ENCODE results near the gene PRSS35.

Gene PRSS35

GRCh38 chr6:83488861-83489260 is 23.5 kb upstream of the PRSS35 start:
- ATAC-seq (ENCODE audit: low read depth): no peak
- DNase-seq (ENCODE audit: low spot score in 2 of 2): no peak
- Mint-ChIP-seq H3K4me1 (no peaks in the 10 kb centered on the region), H3K36me3 (no peaks in the 10 kb centered on the region), H3K27me3 (no peaks in the 10 kb centered on the region), H3K9me3 (no peaks in the 10 kb centered on the region), H3K27ac (no peak overlapping the region), H3K4me3 (no peak overlapping the region)

DNA sequence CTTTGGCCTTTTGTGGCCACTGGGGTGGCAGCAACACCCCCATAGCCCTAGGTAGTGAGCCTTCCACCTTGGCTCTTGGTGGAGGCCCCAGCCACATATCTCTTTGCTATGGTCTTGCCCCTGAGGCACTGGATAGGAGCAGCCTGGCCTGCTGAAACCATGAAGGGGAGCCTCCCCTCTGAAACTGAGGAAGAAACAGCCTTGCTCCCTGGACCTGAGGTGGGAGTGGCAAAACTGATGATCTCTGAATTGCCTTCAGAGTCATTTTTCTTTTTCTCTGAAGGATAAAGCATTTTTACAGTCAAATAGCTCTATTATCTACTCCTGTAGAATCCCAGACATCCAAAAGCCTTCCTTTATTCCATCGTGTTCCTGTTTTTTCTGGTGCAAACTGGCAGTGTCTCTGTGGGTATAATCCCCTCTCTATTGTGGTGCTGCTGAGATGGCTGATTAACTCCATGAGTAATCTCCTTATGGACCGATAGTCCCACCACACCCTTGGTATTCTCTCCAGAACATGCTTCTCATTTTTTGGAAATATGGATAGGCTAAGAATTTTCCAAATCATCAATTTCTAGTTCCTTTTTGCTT is 22.0 kb upstream of the PRSS35 start:
- H3K27me3 Mint-ChIP-seq: peaks cover 4% of the 10 kb centered on the region
- no peak for DNase-seq (ENCODE audit: low spot score in 2 of 2)
- H3K4me3 Mint-ChIP-seq: no peak overlapping the region
- H3K9me3 Mint-ChIP-seq: no peaks in the 10 kb centered on the region
- no peak overlapping the region for H3K27ac Mint-ChIP-seq
- no peak for ATAC-seq (ENCODE audit: low read depth)
- no peaks in the 10 kb centered on the region for H3K4me1 Mint-ChIP-seq
- H3K36me3 Mint-ChIP-seq: no peaks in the 10 kb centered on the region

- no peaks in the 10 kb centered on the region for H3K36me3 Mint-ChIP-seq
- no peak overlapping the region for H3K4me3 Mint-ChIP-seq
- H3K27me3 Mint-ChIP-seq: no peaks in the 10 kb centered on the region
- no peaks in the 10 kb centered on the region for H3K4me1 Mint-ChIP-seq
- DNase-seq (ENCODE audit: low spot score in 2 of 2) (no peak), ATAC-seq (ENCODE audit: low read depth) (no peak)
- H3K27ac Mint-ChIP-seq: no peak overlapping the region
- H3K9me3 Mint-ChIP-seq: peaks cover 7% of the 10 kb centered on the region
These were observed 7.0 kb upstream of the PRSS35 start for GRCh38 chr6:83505356-83505755.

GRCh38 chr6:83509441-83509840 is 2.9 kb upstream of the PRSS35 start:
- no peaks in the 10 kb centered on the region for H3K9me3 Mint-ChIP-seq
- ATAC-seq (ENCODE audit: low read depth) (no peak), DNase-seq (ENCODE audit: low spot score in 2 of 2) (no peak)
- H3K27ac Mint-ChIP-seq: no peak overlapping the region
- H3K27me3 Mint-ChIP-seq: peaks cover 3% of the 10 kb centered on the region
- H3K4me3 Mint-ChIP-seq: no peak overlapping the region
- no peaks in the 10 kb centered on the region for H3K36me3 Mint-ChIP-seq
- H3K4me1 Mint-ChIP-seq: peaks cover 6% of the 10 kb centered on the region

DNA sequence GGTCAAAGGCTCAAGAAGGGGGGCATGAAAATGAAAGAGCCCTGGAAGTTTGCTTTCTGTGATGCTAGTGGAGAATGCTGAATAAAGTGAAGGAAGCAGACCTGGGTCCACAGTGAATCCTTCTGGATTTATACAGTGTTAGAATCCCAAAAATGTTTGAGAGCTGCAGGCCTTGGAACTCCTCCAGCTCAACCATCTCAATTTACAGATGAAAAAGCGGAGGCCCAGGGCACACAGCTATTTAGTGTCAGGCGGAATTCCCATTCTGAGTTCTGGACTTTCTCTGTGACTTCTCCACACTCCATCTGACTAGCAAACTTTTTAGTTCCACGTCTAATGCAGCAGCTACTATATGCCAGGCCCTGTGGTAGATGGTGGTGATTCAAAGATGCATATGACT is 1.5 kb upstream of the PRSS35 start:
- no peak overlapping the region for H3K27ac Mint-ChIP-seq
- no peaks in the 10 kb centered on the region for H3K9me3 Mint-ChIP-seq
- no peak for DNase-seq (ENCODE audit: low spot score in 2 of 2)
- peaks cover 6% of the 10 kb centered on the region for H3K4me1 Mint-ChIP-seq
- peaks cover 5% of the 10 kb centered on the region for H3K27me3 Mint-ChIP-seq
- no peak for ATAC-seq (ENCODE audit: low read depth)
- no peak overlapping the region for H3K4me3 Mint-ChIP-seq
- H3K36me3 Mint-ChIP-seq: no peaks in the 10 kb centered on the region

DNA sequence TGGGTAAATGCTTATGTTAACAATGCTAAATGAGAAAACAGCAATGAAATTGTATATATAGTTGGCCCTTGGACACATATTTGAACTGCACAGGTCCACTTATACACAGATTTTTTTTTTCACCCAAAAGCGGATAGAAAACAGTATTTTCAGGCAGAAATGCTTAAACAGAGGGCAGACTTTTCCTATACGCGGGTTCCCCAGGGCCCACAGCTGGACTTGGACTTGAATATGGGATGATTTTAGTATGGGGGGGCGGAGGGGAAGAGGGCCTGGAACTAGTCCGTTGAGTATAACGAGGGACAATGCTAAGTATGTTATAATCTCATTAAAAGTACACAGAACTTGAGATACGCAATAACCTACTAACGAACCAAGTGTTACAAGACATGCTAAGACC is 1.1 kb upstream of the PRSS35 start:
- Mint-ChIP-seq H3K4me1 (peaks cover 6% of the 10 kb centered on the region), H3K9me3 (no peaks in the 10 kb centered on the region), H3K4me3 (no peak overlapping the region), H3K27ac (no peak overlapping the region), H3K27me3 (peaks cover 7% of the 10 kb centered on the region), H3K36me3 (no peaks in the 10 kb centered on the region)
- ATAC-seq (ENCODE audit: low read depth) (no peak), DNase-seq (ENCODE audit: low spot score in 2 of 2) (no peak)

- H3K36me3 Mint-ChIP-seq: no peaks in the 10 kb centered on the region
- H3K4me1 Mint-ChIP-seq: peaks cover 6% of the 10 kb centered on the region
- H3K27me3 Mint-ChIP-seq: peaks cover 11% of the 10 kb centered on the region
- H3K27ac Mint-ChIP-seq: no peak overlapping the region
- no peak for DNase-seq (ENCODE audit: low spot score in 2 of 2)
- no peak for ATAC-seq (ENCODE audit: low read depth)
- H3K9me3 Mint-ChIP-seq: no peaks in the 10 kb centered on the region
- no peak overlapping the region for H3K4me3 Mint-ChIP-seq
These were observed 2.1 kb downstream of the PRSS35 start for GRCh38 chr6:83514466-83514865.

DNA sequence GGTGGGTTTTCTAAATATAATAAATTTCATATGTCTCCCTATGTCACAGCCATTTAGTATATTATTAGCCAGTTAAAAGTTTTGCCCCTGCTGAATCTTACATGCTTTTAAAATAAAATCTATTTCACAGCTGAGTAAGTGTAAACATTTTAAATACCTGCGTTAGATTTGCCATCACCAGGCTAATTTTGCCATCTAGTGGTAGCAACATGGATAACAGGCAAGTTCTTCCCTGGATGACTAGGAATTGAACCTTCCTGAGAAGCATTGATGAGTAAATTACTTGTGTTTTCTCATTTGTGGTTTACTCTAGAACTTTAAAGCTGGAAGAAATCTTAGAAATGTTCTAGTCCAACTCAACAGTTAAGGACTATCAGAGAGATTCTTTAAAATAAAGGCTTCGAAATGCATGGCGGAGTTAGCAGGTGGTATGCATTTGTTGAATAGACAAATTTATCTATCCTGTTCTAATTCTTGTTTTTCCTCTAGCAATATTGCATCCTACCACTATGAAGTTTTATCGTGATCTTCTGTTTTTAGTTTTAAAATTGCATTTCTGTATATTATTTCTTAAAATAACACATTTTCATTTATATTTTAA is 2.6 kb downstream of the PRSS35 start:
- no peak overlapping the region for H3K4me3 Mint-ChIP-seq
- H3K27ac Mint-ChIP-seq: no peak overlapping the region

GRCh38 chr6:83517500-83517899 is 5.2 kb downstream of the PRSS35 start:
- no peak overlapping the region for H3K4me3 Mint-ChIP-seq
- no peaks in the 10 kb centered on the region for H3K36me3 Mint-ChIP-seq
- H3K27me3 Mint-ChIP-seq: peaks cover 10% of the 10 kb centered on the region
- DNase-seq (ENCODE audit: low spot score in 2 of 2) (no peak), ATAC-seq (ENCODE audit: low read depth) (no peak)
- no peaks in the 10 kb centered on the region for H3K9me3 Mint-ChIP-seq
- no peaks in the 10 kb centered on the region for H3K4me1 Mint-ChIP-seq
- H3K27ac Mint-ChIP-seq: no peak overlapping the region

More for the DNA sequence above, 2.6 kb downstream of the PRSS35 start:
- no peak for ATAC-seq (ENCODE audit: low read depth)
- no peak for DNase-seq (ENCODE audit: low spot score in 2 of 2)
- Mint-ChIP-seq H3K36me3 (no peaks in the 10 kb centered on the region), H3K4me1 (peaks cover 6% of the 10 kb centered on the region), H3K9me3 (no peaks in the 10 kb centered on the region), H3K27me3 (peaks cover 11% of the 10 kb centered on the region)

DNA sequence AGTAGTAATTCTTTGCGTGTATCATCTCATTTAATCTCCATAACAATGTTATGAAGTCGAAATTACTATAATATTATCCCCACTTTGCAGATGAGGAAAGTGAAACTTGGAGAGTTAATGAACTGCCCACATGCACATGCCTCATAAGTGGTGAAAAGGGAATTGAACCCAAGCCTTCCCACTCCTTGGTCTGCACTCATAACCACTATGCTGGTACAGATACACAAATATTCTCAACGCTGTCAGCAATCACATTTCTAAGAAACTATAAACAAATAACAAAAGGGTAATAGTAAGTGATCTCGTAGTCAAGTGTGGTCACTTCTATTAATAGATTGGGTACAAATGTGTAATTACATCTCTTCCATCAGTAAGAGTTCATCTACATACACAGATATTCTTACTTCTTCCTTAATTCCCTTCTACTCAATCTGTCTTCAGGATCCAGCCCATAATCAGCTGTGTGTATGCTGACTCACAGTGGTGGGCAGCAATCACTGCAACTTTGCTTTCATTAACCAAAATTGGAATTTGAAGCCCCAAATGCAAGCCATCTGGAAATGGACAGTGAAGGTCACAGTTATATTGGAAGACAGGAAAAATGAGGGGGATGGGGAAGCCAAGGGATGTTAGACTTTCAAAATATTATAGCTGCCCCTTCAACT is 6.6 kb downstream of the PRSS35 start:
- H3K9me3 Mint-ChIP-seq: no peaks in the 10 kb centered on the region
- no peak for ATAC-seq (ENCODE audit: low read depth)

GRCh38 chr6:83536034-83536646 is 23.8 kb downstream of the PRSS35 start:
- Mint-ChIP-seq H3K4me1 (no peaks in the 10 kb centered on the region), H3K4me3 (no peak overlapping the region), H3K36me3 (no peaks in the 10 kb centered on the region), H3K9me3 (no peaks in the 10 kb centered on the region), H3K27ac (no peak overlapping the region), H3K27me3 (peaks cover 5% of the 10 kb centered on the region)
- no peak for ATAC-seq (ENCODE audit: low read depth)
- peak; percentile 15 to 28 for DNase-seq (ENCODE audit: low spot score in 2 of 2)

More for the DNA sequence above, 6.6 kb downstream of the PRSS35 start:
- DNase-seq (ENCODE audit: low spot score in 2 of 2): no peak
- Mint-ChIP-seq H3K4me3 (no peak overlapping the region), H3K36me3 (no peaks in the 10 kb centered on the region), H3K27ac (no peak overlapping the region), H3K27me3 (peaks cover 10% of the 10 kb centered on the region), H3K4me1 (no peaks in the 10 kb centered on the region)

GRCh38 chr6:83536647-83537589 is 24.6 kb downstream of the PRSS35 start:
- Mint-ChIP-seq H3K4me1 (no peaks in the 10 kb centered on the region), H3K9me3 (no peaks in the 10 kb centered on the region), H3K27me3 (peaks cover 5% of the 10 kb centered on the region), H3K36me3 (no peaks in the 10 kb centered on the region), H3K27ac (no peak overlapping the region), H3K4me3 (no peak overlapping the region)
- ATAC-seq (ENCODE audit: low read depth): no peak
- no peak for DNase-seq (ENCODE audit: low spot score in 2 of 2)

- Mint-ChIP-seq H3K27me3 (peaks cover 5% of the 10 kb centered on the region), H3K36me3 (no peaks in the 10 kb centered on the region), H3K4me1 (no peaks in the 10 kb centered on the region), H3K4me3 (no peak overlapping the region), H3K27ac (no peak overlapping the region), H3K9me3 (peaks cover 4% of the 10 kb centered on the region)
- no peak for ATAC-seq (ENCODE audit: low read depth)
- no peak for DNase-seq (ENCODE audit: low spot score in 2 of 2)
These were observed 27.3 kb downstream of the PRSS35 start for GRCh38 chr6:83539678-83540077.

DNA sequence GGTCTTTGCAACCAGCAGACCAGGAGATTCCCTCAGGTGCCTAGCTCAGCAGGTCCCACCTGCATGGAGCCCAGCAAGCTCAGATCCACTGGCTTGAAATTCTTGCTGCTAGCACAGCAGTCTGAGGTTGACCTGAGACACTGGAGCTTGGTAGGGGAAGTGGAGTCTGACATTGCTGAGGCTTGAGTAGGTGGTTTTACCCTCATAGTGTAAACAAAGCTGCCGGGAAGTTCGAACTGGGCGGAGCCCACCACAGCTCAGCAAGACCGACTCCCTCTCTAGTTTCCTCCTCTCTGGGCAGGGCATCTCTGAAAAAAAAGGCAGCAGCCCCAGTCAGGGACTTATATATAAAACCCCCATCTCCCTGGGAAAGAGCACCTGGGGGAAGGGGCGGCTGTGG is 34.3 kb downstream of the PRSS35 start:
- no peak overlapping the region for H3K4me3 Mint-ChIP-seq

More for the DNA sequence above, 34.3 kb downstream of the PRSS35 start:
- Mint-ChIP-seq H3K9me3 (peaks cover 14% of the 10 kb centered on the region), H3K36me3 (no peaks in the 10 kb centered on the region), H3K4me1 (peaks cover 5% of the 10 kb centered on the region), H3K27me3 (peaks cover 13% of the 10 kb centered on the region), H3K27ac (no peak overlapping the region)
- DNase-seq (ENCODE audit: low spot score in 2 of 2) (no peak), ATAC-seq (ENCODE audit: low read depth) (no peak)
